IMR-90 (cell line): ENCODE measurements around the gene SNX30. TPM values are rescaled to one million over a fixed set of nuclear protein-coding genes. Genes with fewer than 3 reads are reported as not detected.

Source experiments
- ATAC-seq: fragments of 200-7000 bp; cut with Tn5 transposase; 2 replicates; pipeline ENCODE4 v1.9.1; 2020; ENCODE audit warnings: low read depth, mild to moderate bottlenecking, moderate library complexity
- BruUV-seq: library from RNA; stranded (reverse); fragments of 400-500 nt; replicated peaks from 2 replicates; lab custom pipeline; 2021; lab: Mats Ljungman, UMichigan
- CTCF ChIA-PET: fragments of 300-600 bp; formaldehyde crosslinking; extraction: SDS; loops from one replicate; lab custom pipeline; 2021; ENCODE audit warnings: antibody characterized with exemption; lab: Yijun Ruan, JAX
- POLR2A ChIA-PET: fragments of 300-600 bp; sonication (Branson Sonifier 250); formaldehyde crosslinking; loops from one replicate; lab custom pipeline; 2022; ENCODE audit warnings: antibody characterized with exemption; ENCODE audit not compliant: unreplicated experiment; lab: Charles Lee
- DNase-seq: peaks from one replicate; pipeline ENCODE4 v3.0.0; 2013
- H2AFZ ChIP-seq: replicated peaks from 2 replicates; pipeline ENCODE3; 2013; ENCODE audit warnings: low read length, mild to moderate bottlenecking; ENCODE audit not compliant: poor library complexity
- H2AK5ac ChIP-seq: 2 replicates; pipeline ENCODE4 v1.6.1; 2013; ENCODE audit warnings: low read depth, low read length, inconsistent platforms
- H2AK9ac ChIP-seq: replicated peaks from 2 replicates; pipeline ENCODE3; 2013; ENCODE audit warnings: mild to moderate bottlenecking, low read depth, low read length, moderate library complexity; ENCODE audit not compliant: poor library complexity
- H2BK120ac ChIP-seq: 2 replicates; pipeline ENCODE4 v1.6.1; 2013; ENCODE audit warnings: low read depth, low read length, inconsistent platforms
- H2BK15ac ChIP-seq: 3 replicates; pipeline ENCODE4 v1.6.1; 2013; ENCODE audit warnings: low read depth, low read length, inconsistent platforms
- H2BK20ac ChIP-seq: 2 replicates; pipeline ENCODE4 v1.6.1; 2013; ENCODE audit warnings: low read depth, mild to moderate bottlenecking, inconsistent platforms, low read length, moderate library complexity
- H2BK5ac ChIP-seq: 2 replicates; pipeline ENCODE4 v1.6.1; 2013; ENCODE audit warnings: mild to moderate bottlenecking, low read depth, low read length, inconsistent platforms; ENCODE audit not compliant: poor library complexity, severe bottlenecking
- H3K14ac ChIP-seq: replicated peaks from 2 replicates; pipeline ENCODE4 v1.6.1; 2013; ENCODE audit warnings: low read depth, low read length, inconsistent platforms
- H3K18ac ChIP-seq: 2 replicates; pipeline ENCODE4 v1.6.1; 2013; ENCODE audit warnings: low read depth, low read length, control low read depth
- H3K23ac ChIP-seq: 2 replicates; pipeline ENCODE4 v1.6.1; 2013; ENCODE audit warnings: low read depth, low read length, inconsistent platforms
- H3K27ac ChIP-seq: 2 replicates; pipeline ENCODE4 v1.5.1; 2013; ENCODE audit warnings: mild to moderate bottlenecking, control low read depth, low read length; ENCODE audit not compliant: insufficient read depth
- H3K27me3 ChIP-seq: 2 replicates; pipeline ENCODE4 v1.6.1; 2013; ENCODE audit warnings: low read length; ENCODE audit not compliant: control insufficient read depth, insufficient read depth
- H3K36me3 ChIP-seq: 2 replicates; pipeline ENCODE4 v1.6.1; 2013; ENCODE audit warnings: low read length, mixed read lengths; ENCODE audit not compliant: control insufficient read depth, insufficient read depth
- H3K4ac ChIP-seq: 2 replicates; pipeline ENCODE4 v1.6.1; 2013; ENCODE audit warnings: low read depth, low read length, inconsistent platforms
- H3K4me1 ChIP-seq: 2 replicates; pipeline ENCODE4 v1.6.1; 2013; ENCODE audit warnings: low read length, mixed read lengths; ENCODE audit not compliant: control insufficient read depth, insufficient read depth
- H3K4me2 ChIP-seq: 2 replicates; pipeline ENCODE4 v1.6.1; 2013; ENCODE audit warnings: low read depth, mild to moderate bottlenecking, control low read depth, low read length, moderate library complexity
- H3K4me3 ChIP-seq: 2 replicates; pipeline ENCODE4 v1.5.1; 2013; ENCODE audit warnings: low read depth, mild to moderate bottlenecking, control low read depth, low read length, moderate library complexity; ENCODE audit not compliant: insufficient read depth
- H3K56ac ChIP-seq: 2 replicates; pipeline ENCODE4 v1.6.1; 2013; ENCODE audit warnings: low read length, inconsistent platforms; ENCODE audit not compliant: insufficient read depth; ENCODE audit errors: extremely low read depth
- H3K79me1 ChIP-seq, 2 experiments: 2 replicates each; pipeline ENCODE4 v1.6.1; 2013; ENCODE audit warnings: low read length in 2 of 2, inconsistent platforms in 1 of 2, low read depth in 1 of 2
- H3K9ac ChIP-seq: 2 replicates; pipeline ENCODE4 v1.6.1; 2013; ENCODE audit warnings: low read depth, low read length, control low read depth
- H3K9me1 ChIP-seq: 2 replicates; pipeline ENCODE4 v1.6.1; 2013; ENCODE audit warnings: low read length, inconsistent platforms; ENCODE audit not compliant: insufficient read depth
- H3K9me3 ChIP-seq: 2 replicates; pipeline ENCODE4 v1.6.1; 2013; ENCODE audit warnings: low read length; ENCODE audit not compliant: control insufficient read depth, insufficient read depth
- H4K20me1 ChIP-seq: 2 replicates; pipeline ENCODE4 v1.6.1; 2013; ENCODE audit warnings: low read length, inconsistent platforms; ENCODE audit not compliant: insufficient read depth
- H4K5ac ChIP-seq: 2 replicates; pipeline ENCODE4 v1.6.1; 2013; ENCODE audit warnings: mild to moderate bottlenecking, low read depth, low read length, control low read depth
- H4K8ac ChIP-seq, 2 experiments: 2 replicates each; pipeline ENCODE4 v1.6.1; 2013; ENCODE audit warnings: low read depth in 2 of 2, low read length in 2 of 2, control low read depth in 1 of 2, inconsistent platforms in 1 of 2
- H4K91ac ChIP-seq: 2 replicates; pipeline ENCODE4 v1.6.1; 2013; ENCODE audit warnings: low read depth, low read length, inconsistent platforms; ENCODE audit not compliant: insufficient read depth
- RAD21 ChIP-seq: IDR thresholded peaks from 2 replicates; pipeline ENCODE4 v1.6.1; 2012; ENCODE audit warnings: low read length, improper control_type of control experiment
- SMC3 ChIP-seq: fragments of 150-350 bp; IDR thresholded peaks from 2 replicates; pipeline ENCODE4 v1.6.1; 2016; ENCODE audit warnings: low read depth, mild to moderate bottlenecking, antibody characterized with exemption, low read length, moderate library complexity
- WGBS, 2 experiments: methylation state at CpG; one replicate each; pipeline versions ENCODE4 v1.1.5 to v1.1.7; 2013; ENCODE audit warnings: missing lambda C conversion rate in 2 of 2; ENCODE audit not compliant: insufficient read length in 1 of 2; ENCODE audit errors: extremely low coverage in 2 of 2; 5-methylcytosine and 5-hydroxymethylcytosine counted together
- dilution Hi-C: fragments of 300-500 bp; cut with HindIII; formaldehyde crosslinking; loops from one replicate; pipeline ENCODE4 v1.14.3; 2018; ENCODE audit warnings: low sequenced_read_pairs; ENCODE audit not compliant: unreplicated experiment
- in situ Hi-C: fragments of 300-500 bp; cut with MboI; formaldehyde crosslinking; loops from 3 replicates; pipeline ENCODE4 v1.14.3; 2019; ENCODE audit warnings: low sequenced_read_pairs, inconsistent platforms, mixed read lengths
- intact Hi-C: fragments of 100-400 bp; cut with micrococcal nuclease; formaldehyde crosslinking; loops from 2 replicates; pipeline ENCODE4 v1.10.0; 2022
- polyA plus RNA-seq, 3 experiments: library from polyadenylated mRNA; depleted of rRNA; stranded (reverse); fragments of >200 nt; gene quantifications; 2 replicates each; pipeline ENCODE4 v1.2.3, GENCODE V29; 2012; ENCODE audit warnings: low replicate concordance in 1 of 3
- total RNA-seq: library from RNA; depleted of rRNA; stranded (reverse); fragments of >200 nt; gene quantifications from 2 replicates; pipeline ENCODE4 v1.2.3, GENCODE V29; 2012

SNX30 gene
- total and polyA plus RNA-seq, 2 of the 4 experiments (the other 2 are of a cell fraction): 8.0 to 18.8 TPM

DNA sequence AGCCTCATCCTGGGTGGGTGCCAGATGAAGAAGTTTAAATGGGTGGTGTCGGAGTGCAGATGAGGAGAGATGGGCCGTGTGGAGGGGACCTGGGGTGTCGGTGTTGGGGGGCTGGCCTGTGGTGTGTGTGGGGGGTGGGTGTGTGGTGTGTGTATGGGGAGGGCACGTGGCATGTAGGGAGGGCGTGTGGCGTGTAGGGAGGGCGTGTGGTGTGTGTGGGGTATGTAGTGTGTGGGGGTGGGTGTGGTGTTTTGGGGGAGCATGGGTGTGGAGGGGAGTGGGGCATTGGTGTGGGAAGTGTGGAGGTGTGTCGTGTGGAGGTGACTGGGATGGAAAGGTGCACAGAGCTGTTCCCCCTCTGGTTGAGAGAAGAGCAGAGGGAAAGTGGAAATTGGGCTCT lies 105.6 kb downstream of the SNX30 start:
- no peaks in the 10 kb centered on the region for H3K9me3 ChIP-seq
- no peaks in the 10 kb centered on the region; the same call in 1 of the 2 replicates for H3K4me1 ChIP-seq
- H3K27ac ChIP-seq: no peak overlapping the region
- H2BK15ac ChIP-seq: no peak overlapping the region
- 79 to 100% methylated on average over 2 to 3 of the region's 8 CpGs for WGBS, 2 experiments
- dilution Hi-C loops (no loop called here), intact Hi-C loops (no loop called here), in situ Hi-C loops (no loop called here)
- BruUV-seq: no TSS peak
- H2AK9ac ChIP-seq: no peak overlapping the region
- TF ChIP-seq RAD21 (no peak), SMC3 (no peak)
- no peak overlapping the region for H2AFZ ChIP-seq
- peaks cover 3% of the 10 kb centered on the region; the same call in 1 of the 2 replicates for H4K20me1 ChIP-seq
- H3K4me3 ChIP-seq: no peak overlapping the region
- DNase-seq (no peak), ATAC-seq (no peak)
- no peak overlapping the region for H2BK20ac ChIP-seq
- H3K36me3 ChIP-seq: peaks cover 12% of the 10 kb centered on the region
- no peak overlapping the region for H3K14ac ChIP-seq
- H4K5ac ChIP-seq: no peak overlapping the region
- no peak overlapping the region for H2AK5ac ChIP-seq
- ChIA-PET POLR2A (no interaction called here), CTCF (interaction anchor here (0.5 to 0.7 kb wide), 2 partner anchors 47 to 161 kb away, joined by 3 to 6 read pairs; no protein-coding TSS in a partner anchor)
- no peak overlapping the region for H2BK120ac ChIP-seq
- H3K18ac ChIP-seq: no peak overlapping the region
- no peaks in the 10 kb centered on the region for H3K9me1 ChIP-seq
- peaks cover 0 to 7% of the 10 kb centered on the region in 2 experiments; a peak in 1 of 4 replicates for H3K79me1 ChIP-seq
- no peak overlapping the region for H3K56ac ChIP-seq
- no peak overlapping the region for H3K23ac ChIP-seq
- H4K91ac ChIP-seq: no peak overlapping the region
- no peak overlapping the region for H3K4me2 ChIP-seq
- no peak overlapping the region for H3K4ac ChIP-seq
- no peak overlapping the region for H2BK5ac ChIP-seq
- H3K27me3 ChIP-seq: no peaks in the 10 kb centered on the region
- H3K9ac ChIP-seq: no peak overlapping the region
- H4K8ac ChIP-seq: no peak overlapping the region
